GM20000 (cell line): ENCODE data around the gene ANK3.
"Not testable (repeated sequence)": the region's sequence is repeated elsewhere in the genome, so short reads cannot be mapped to it uniquely, and the experiment has no call there.

ENCODE experiments used
- DNase-seq: peaks from one replicate; pipeline ENCODE4 v3.0.0; 2012; ENCODE audit warnings: low spot score
- TF ChIP-seq, protein P1 (sequence below): IDR thresholded peaks from 2 replicates; pipeline ENCODE4 v1.5.1; 2012; ENCODE audit warnings: mild to moderate bottlenecking, control low read depth; ENCODE audit errors: extremely low read depth, missing control alignments

ANK3 gene

DNA sequence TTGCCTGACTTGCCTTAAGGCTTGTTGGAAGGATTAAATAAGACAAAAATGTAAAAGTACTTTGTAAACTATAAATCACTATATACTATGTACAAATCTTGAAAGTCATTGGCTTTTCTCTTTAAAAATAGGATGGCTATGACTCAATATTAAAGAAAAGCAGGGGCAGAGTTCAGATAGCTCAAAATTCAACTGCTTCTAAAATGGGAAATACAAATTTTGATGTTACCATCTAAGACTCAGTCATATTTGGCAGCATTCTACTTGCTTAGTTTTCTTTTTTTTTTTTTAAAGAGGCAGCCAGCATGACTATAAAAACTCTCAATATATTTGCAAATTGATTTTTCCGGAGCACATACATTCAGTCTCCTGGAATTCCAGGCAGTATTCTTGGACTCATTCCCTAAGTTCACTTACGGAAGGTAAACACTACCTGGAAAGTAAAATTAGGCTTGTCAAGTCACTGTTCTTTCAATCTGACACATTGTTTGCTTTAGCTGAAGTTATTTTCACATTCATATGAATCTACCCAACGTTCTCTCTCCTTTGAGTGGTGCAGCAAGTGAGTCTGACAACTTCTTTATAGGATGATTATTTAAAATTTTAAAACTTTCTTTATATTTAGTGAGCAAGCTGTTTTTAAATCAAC, 349.5 kb downstream of the ANK3 start:
- TF ChIP-seq, protein P1, sequence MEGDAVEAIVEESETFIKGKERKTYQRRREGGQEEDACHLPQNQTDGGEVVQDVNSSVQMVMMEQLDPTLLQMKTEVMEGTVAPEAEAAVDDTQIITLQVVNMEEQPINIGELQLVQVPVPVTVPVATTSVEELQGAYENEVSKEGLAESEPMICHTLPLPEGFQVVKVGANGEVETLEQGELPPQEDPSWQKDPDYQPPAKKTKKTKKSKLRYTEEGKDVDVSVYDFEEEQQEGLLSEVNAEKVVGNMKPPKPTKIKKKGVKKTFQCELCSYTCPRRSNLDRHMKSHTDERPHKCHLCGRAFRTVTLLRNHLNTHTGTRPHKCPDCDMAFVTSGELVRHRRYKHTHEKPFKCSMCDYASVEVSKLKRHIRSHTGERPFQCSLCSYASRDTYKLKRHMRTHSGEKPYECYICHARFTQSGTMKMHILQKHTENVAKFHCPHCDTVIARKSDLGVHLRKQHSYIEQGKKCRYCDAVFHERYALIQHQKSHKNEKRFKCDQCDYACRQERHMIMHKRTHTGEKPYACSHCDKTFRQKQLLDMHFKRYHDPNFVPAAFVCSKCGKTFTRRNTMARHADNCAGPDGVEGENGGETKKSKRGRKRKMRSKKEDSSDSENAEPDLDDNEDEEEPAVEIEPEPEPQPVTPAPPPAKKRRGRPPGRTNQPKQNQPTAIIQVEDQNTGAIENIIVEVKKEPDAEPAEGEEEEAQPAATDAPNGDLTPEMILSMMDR: no peak
- DNase-seq: no peak

DNA sequence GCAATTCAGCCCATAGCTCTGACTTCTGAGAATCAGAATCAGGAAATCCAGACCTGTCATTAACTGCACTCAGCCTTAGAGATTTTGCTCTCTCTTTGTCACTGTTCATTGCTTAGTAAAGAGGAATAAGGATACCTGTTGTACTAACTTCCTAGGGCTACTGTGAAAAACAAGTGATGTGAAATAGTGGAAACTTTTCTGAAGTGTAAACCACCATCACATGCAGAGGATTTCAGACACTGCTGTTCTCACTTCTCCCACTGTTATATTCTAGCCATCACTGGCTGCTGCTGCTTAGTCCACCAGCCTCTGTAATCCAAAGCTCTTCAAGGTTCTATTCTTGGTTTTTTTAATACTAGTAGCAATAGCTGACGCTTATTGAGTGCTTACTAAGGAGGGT, 353.7 kb downstream of the ANK3 start:
- DNase-seq: no peak
- TF ChIP-seq, protein P1: no peak

DNA sequence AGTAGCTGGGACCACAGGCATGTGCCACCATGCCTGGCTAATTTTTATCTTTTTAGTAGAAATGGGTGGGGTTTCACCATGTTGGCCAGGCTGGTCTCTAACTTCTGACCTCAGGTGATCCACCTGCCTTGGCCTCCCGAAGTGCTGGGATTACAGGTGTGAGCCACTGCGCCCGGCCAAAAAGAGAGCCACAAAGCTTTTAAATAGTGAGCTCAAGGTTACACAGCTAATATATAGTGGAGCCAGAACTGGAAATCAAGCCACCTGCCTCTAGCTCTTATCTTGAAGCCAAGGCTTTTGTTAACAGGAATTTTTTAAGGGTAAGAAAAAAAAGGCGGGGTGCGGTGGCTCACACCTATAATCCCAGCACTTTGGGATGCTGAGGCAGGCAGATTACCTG, 354.3 kb downstream of the ANK3 start:
- DNase-seq: not testable (repeated sequence)

GRCh38 chr10:60032723-60033122, 357.0 kb downstream of the ANK3 start:
- DNase-seq: peak; percentile 52
- TF ChIP-seq, protein P1: peak; percentile 34

- TF ChIP-seq, protein P1: no peak
- DNase-seq: peak; percentile 10
Observed at GRCh38 chr10:60031664-60032063, 358.0 kb downstream of the ANK3 start.

- no peak for DNase-seq
- TF ChIP-seq, protein P1: no peak
Observed at GRCh38 chr10:60031183-60031582, 358.5 kb downstream of the ANK3 start.

DNA sequence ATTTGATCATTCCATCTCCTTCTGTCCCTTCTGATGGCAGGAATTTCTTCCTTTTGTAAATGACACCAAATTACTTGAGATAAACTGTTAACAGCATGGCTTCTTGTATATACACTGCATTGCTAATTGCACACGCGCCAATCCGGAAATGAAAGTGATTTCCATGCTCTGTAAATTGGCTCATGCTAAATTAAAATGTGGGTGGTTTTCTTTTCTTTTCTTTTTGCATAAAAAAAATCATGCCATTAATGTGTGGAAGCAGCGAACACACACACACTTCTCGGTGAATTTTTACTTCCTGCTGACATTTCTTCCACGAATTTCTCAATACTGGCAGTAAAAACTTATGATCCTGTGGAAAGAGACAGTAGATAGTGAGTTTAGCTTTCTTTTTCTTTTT, 360.2 kb downstream of the ANK3 start:
- DNase-seq: no peak
- TF ChIP-seq, protein P1: no peak

DNA sequence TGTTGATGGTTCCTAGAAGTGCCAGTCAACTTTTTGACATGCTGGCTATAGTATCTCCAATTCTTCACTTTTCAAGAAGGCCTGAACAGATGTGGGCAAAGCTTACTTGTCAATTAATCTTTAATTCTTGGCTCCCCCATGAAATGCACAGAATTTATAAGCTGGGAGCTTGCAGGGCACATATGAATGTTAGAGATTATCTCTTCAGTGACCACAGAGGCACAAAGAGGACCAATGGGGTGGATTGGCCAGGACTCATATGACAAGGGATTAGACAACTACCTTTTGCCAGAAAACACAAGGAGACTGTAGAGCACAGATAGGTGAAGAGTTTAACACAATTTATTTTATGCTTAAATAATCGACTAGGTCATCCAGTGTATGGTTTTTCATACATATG, 361.6 kb downstream of the ANK3 start:
- TF ChIP-seq, protein P1: no peak
- no peak for DNase-seq
